Urinary bladder (tissue), 4 donors: ENCODE results near the gene ALMS1. TPM values are rescaled to one million over a fixed set of nuclear protein-coding genes. Genes with fewer than 3 reads are reported as not detected.
"Not testable (repeated sequence)": the region's sequence is repeated elsewhere in the genome, so short reads cannot be mapped to it uniquely, and the experiment has no call there.

Experiments
- DNase-seq: peaks from one replicate; pipeline ENCODE4 v3.0.0-alpha.2; 2015; ENCODE audit errors: extremely low spot score
- H3K27ac ChIP-seq: one replicate; pipeline ENCODE4 v1.5.1; 2013; ENCODE audit warnings: low read depth, mild to moderate bottlenecking, moderate library complexity
- H3K36me3 ChIP-seq: one replicate; pipeline ENCODE4 v1.6.1; 2013; ENCODE audit warnings: mild to moderate bottlenecking, moderate library complexity; ENCODE audit not compliant: insufficient read depth
- H3K4me1 ChIP-seq: one replicate; pipeline ENCODE4 v1.6.1; 2013; ENCODE audit warnings: mild to moderate bottlenecking, moderate library complexity; ENCODE audit not compliant: insufficient read depth
- H3K4me3 ChIP-seq: one replicate; pipeline ENCODE4 v1.5.1; 2013; ENCODE audit warnings: low read depth, low read length
- WGBS: extraction: QIAGEN DNeasy Blood & Tissue Kit; methylation state at CpG from one replicate; pipeline ENCODE4 v1.1.7; 2013; 5-methylcytosine and 5-hydroxymethylcytosine counted together
- polyA plus RNA-seq: library from polyadenylated mRNA; stranded (reverse); fragments of 200-250 nt; gene quantifications from one replicate; pipeline ENCODE4 v1.2.3, GENCODE V29; 2013
- total RNA-seq: library from RNA; depleted of rRNA; stranded (reverse); fragments of >200 nt; gene quantifications from one replicate; pipeline ENCODE4 v1.2.3, GENCODE V29; 2014
- donor health status: healthy with polysubstance abuse.
- donor health status: healthy.

Gene ALMS1
- total and polyA plus RNA-seq, 2 donors: 10.7 to 65.1 TPM

GRCh38 chr2:73582364-73582763 lies 196.7 kb downstream of the ALMS1 start:
- Histone ChIP-seq H3K4me3 (no peak overlapping the region), H3K36me3 (no peaks in the 10 kb centered on the region), H3K4me1 (no peaks in the 10 kb centered on the region), H3K27ac (no peak overlapping the region)
- no peak for DNase-seq
- 94% methylated on average over 2 of the region's 2 CpGs for WGBS

GRCh38 chr2:73588177-73588576 lies 202.5 kb downstream of the ALMS1 start:
- H3K27ac ChIP-seq: no peak overlapping the region
- H3K36me3 ChIP-seq: no peaks in the 10 kb centered on the region
- no peak for DNase-seq
- WGBS: 30% methylated on average over 4 of the region's 4 CpGs
- no peaks in the 10 kb centered on the region for H3K4me1 ChIP-seq
- no peak overlapping the region for H3K4me3 ChIP-seq

GRCh38 chr2:73593680-73594079 lies 208.0 kb downstream of the ALMS1 start:
- Histone ChIP-seq H3K4me1 (no peaks in the 10 kb centered on the region), H3K36me3 (peaks cover 2% of the 10 kb centered on the region), H3K4me3 (no peak overlapping the region), H3K27ac (no peak overlapping the region)
- DNase-seq: no peak
- 93% methylated on average over 2 of the region's 2 CpGs for WGBS

GRCh38 chr2:73594251-73594650 lies 208.6 kb downstream of the ALMS1 start:
- Histone ChIP-seq H3K4me1 (no peaks in the 10 kb centered on the region), H3K27ac (no peak overlapping the region), H3K36me3 (peaks cover 2% of the 10 kb centered on the region), H3K4me3 (no peak overlapping the region)
- no peak for DNase-seq
- 66% methylated on average over 2 of the region's 2 CpGs for WGBS

GRCh38 chr2:73601780-73602179 lies 216.1 kb downstream of the ALMS1 start:
- Histone ChIP-seq H3K4me3 (no peak overlapping the region), H3K36me3 (peaks cover 2% of the 10 kb centered on the region), H3K4me1 (no peaks in the 10 kb centered on the region), H3K27ac (no peak overlapping the region)
- WGBS: 88% methylated on average over 5 of the region's 5 CpGs
- no peak for DNase-seq

- not testable (repeated sequence) for H3K4me3 ChIP-seq, H3K27ac ChIP-seq, DNase-seq, H3K4me1 ChIP-seq, H3K36me3 ChIP-seq
- WGBS: 84% methylated on average over 4 of the region's 4 CpGs
Measured at GRCh38 chr2:73603099-73603588, 217.5 kb downstream of the ALMS1 start.

- not testable (repeated sequence) for H3K36me3 ChIP-seq, H3K27ac ChIP-seq, DNase-seq, H3K4me1 ChIP-seq, H3K4me3 ChIP-seq
- WGBS: 82% methylated on average over 2 of the region's 2 CpGs
Measured at GRCh38 chr2:73604589-73604988, 219.0 kb downstream of the ALMS1 start.

GRCh38 chr2:73610111-73610510 lies 224.5 kb downstream of the ALMS1 start:
- Histone ChIP-seq H3K4me1 (no peaks in the 10 kb centered on the region), H3K27ac (no peak overlapping the region), H3K36me3 (no peaks in the 10 kb centered on the region), H3K4me3 (no peak overlapping the region)
- DNase-seq: no peak
- WGBS: 86% methylated on average over 3 of the region's 3 CpGs

- Histone ChIP-seq H3K4me1 (no peaks in the 10 kb centered on the region), H3K4me3 (no peak overlapping the region), H3K27ac (no peak overlapping the region), H3K36me3 (no peaks in the 10 kb centered on the region)
- 66% methylated on average over 4 of the region's 4 CpGs for WGBS
- DNase-seq: no peak
Measured at GRCh38 chr2:73611193-73611592, 225.6 kb downstream of the ALMS1 start.

- Histone ChIP-seq H3K4me3 (no peak overlapping the region), H3K4me1 (no peaks in the 10 kb centered on the region), H3K27ac (no peak overlapping the region), H3K36me3 (no peaks in the 10 kb centered on the region)
- WGBS: 85% methylated on average over 1 of the region's 1 CpG
- no peak for DNase-seq
Measured at GRCh38 chr2:73611867-73612266, 226.2 kb downstream of the ALMS1 start.

- no peak overlapping the region for H3K4me3 ChIP-seq
- no peak for DNase-seq
- no peaks in the 10 kb centered on the region for H3K36me3 ChIP-seq
- no peak overlapping the region for H3K27ac ChIP-seq
- WGBS: 92% methylated on average over 3 of the region's 3 CpGs
- H3K4me1 ChIP-seq: no peaks in the 10 kb centered on the region
Measured at GRCh38 chr2:73614105-73614504, 228.5 kb downstream of the ALMS1 start.

- DNase-seq: no peak
- H3K4me3 ChIP-seq: no peak overlapping the region
- no peak overlapping the region for H3K27ac ChIP-seq
- H3K4me1 ChIP-seq: no peaks in the 10 kb centered on the region
- H3K36me3 ChIP-seq: no peaks in the 10 kb centered on the region
Measured at GRCh38 chr2:73614997-73615396, 229.4 kb downstream of the ALMS1 start.

GRCh38 chr2:73619925-73620324 lies 234.3 kb downstream of the ALMS1 start:
- H3K36me3 ChIP-seq, H3K4me3 ChIP-seq, H3K27ac ChIP-seq, H3K4me1 ChIP-seq, DNase-seq: not testable (repeated sequence)
- 72% methylated on average over 3 of the region's 3 CpGs for WGBS

GRCh38 chr2:73624036-73624435 lies 238.4 kb downstream of the ALMS1 start:
- H3K36me3 ChIP-seq, H3K27ac ChIP-seq, H3K4me3 ChIP-seq, H3K4me1 ChIP-seq, DNase-seq: not testable (repeated sequence)

- H3K4me1 ChIP-seq, H3K36me3 ChIP-seq, DNase-seq, H3K4me3 ChIP-seq, H3K27ac ChIP-seq: not testable (repeated sequence)
- 38% methylated on average over 4 of the region's 9 CpGs for WGBS
Measured at GRCh38 chr2:73624625-73625024, 239.0 kb downstream of the ALMS1 start.
